Tibial nerve (tissue), 3 donors: ENCODE measurements around the gene PHF19.

ENCODE experiments used
- CTCF ChIP-seq, 5 experiments: fragments of 200-600 bp in 3 of 5; fragments of 450-650 bp in 2 of 5; sonication (generic) in 3 of 5; IDR thresholded peaks; one replicate each; pipeline ENCODE4 v1.5.1; 2016 to 2019; ENCODE audit warnings: antibody characterized with exemption in 5 of 5, mild to moderate bottlenecking in 3 of 5, moderate library complexity in 2 of 5
- POLR2A ChIP-seq, 2 donors: fragments of 450-650 bp; IDR thresholded peaks; one replicate each; pipeline ENCODE4 v1.6.1; 2017; ENCODE audit warnings: antibody characterized with exemption in 2 of 2, mild to moderate bottlenecking in 2 of 2, moderate library complexity in 2 of 2

- no peak for TF ChIP-seq CTCF (IDR thresholded peaks at IDR 0.05)
- TF ChIP-seq POLR2A (IDR thresholded peaks at IDR 0.05) = no peak
Observed at GRCh38 chr9:120830865-120831264, 46.1 kb downstream of the PHF19 start.
